RWPE2 (cell line): ENCODE results near the gene DIAPH2.

ENCODE experiments used
- ATAC-seq: fragments of 200-7000 bp; cut with Tn5 transposase; 3 replicates; pipeline ENCODE4 v1.9.1; 2021; ENCODE audit warnings: low read depth
- DNase-seq: peaks from one replicate; pipeline ENCODE4 v3.0.0-alpha.2; 2020; ENCODE audit warnings: low spot score
- H3K27ac ChIP-seq: fragments of 450-650 bp; 2 replicates; pipeline ENCODE4 v1.5.1; 2017; ENCODE audit warnings: mild to moderate bottlenecking; ENCODE audit not compliant: poor library complexity, severe bottlenecking
- H3K27me3 ChIP-seq: fragments of 250-450 bp; sonication (Bioruptor Pico); 2 replicates; pipeline ENCODE4 v1.5.1; 2021; ENCODE audit warnings: mild to moderate bottlenecking, moderate library complexity; ENCODE audit not compliant: insufficient read depth, poor library complexity, severe bottlenecking
- H3K36me3 ChIP-seq: fragments of 250-450 bp; sonication (Bioruptor Pico); 2 replicates; pipeline ENCODE4 v1.5.1; 2020; ENCODE audit warnings: low read depth, mild to moderate bottlenecking, moderate library complexity
- H3K4me1 ChIP-seq: fragments of 250-450 bp; sonication (Bioruptor Pico); 2 replicates; pipeline ENCODE4 v1.5.1; 2021; ENCODE audit warnings: mild to moderate bottlenecking, moderate library complexity; ENCODE audit not compliant: insufficient read depth, poor library complexity, severe bottlenecking
- H3K4me3 ChIP-seq: fragments of 250-450 bp; sonication (Bioruptor Pico); 2 replicates; pipeline ENCODE4 v1.5.1; 2021; ENCODE audit warnings: mild to moderate bottlenecking, moderate library complexity; ENCODE audit not compliant: severe bottlenecking
- H3K9me3 ChIP-seq: fragments of 250-450 bp; sonication (Bioruptor Pico); 2 replicates; pipeline ENCODE4 v1.5.1; 2021; ENCODE audit warnings: mild to moderate bottlenecking, moderate library complexity; ENCODE audit not compliant: severe bottlenecking
- CTCF ChIP-seq: fragments of 450-650 bp; IDR thresholded peaks from one replicate; pipeline ENCODE4 v1.5.1; 2017; ENCODE audit warnings: mild to moderate bottlenecking, moderate library complexity; ENCODE audit not compliant: poor library complexity, severe bottlenecking

The DIAPH2 gene

DNA sequence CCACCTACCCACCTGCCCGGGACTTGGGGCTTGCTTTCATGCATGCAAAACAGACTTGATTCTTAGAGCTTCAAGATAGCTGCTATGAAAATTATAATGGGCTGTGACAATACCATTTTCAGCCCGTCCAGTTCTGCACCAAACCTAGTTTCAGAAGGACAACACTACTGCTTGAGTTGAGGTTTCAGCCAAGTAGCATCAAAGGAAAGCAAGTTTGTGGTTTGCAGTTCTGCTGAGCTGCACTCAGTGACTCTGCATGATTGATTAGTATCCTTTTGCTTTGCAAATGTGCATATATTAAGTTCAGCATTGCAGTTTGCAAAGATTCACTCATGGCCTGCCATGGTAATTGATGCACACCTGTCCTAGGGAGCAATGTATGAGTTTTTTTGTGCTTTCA is 641.8 kb downstream of the DIAPH2 start:
- ATAC-seq = no peak
- H3K4me3 ChIP-seq = no peak overlapping the region
- no peaks in the 10 kb centered on the region for H3K4me1 ChIP-seq
- TF ChIP-seq CTCF = no peak
- no peak overlapping the region for H3K27ac ChIP-seq
- DNase-seq = no peak
- H3K27me3 ChIP-seq = no peaks in the 10 kb centered on the region
- H3K36me3 ChIP-seq = no peaks in the 10 kb centered on the region
- H3K9me3 ChIP-seq = no peaks in the 10 kb centered on the region

DNA sequence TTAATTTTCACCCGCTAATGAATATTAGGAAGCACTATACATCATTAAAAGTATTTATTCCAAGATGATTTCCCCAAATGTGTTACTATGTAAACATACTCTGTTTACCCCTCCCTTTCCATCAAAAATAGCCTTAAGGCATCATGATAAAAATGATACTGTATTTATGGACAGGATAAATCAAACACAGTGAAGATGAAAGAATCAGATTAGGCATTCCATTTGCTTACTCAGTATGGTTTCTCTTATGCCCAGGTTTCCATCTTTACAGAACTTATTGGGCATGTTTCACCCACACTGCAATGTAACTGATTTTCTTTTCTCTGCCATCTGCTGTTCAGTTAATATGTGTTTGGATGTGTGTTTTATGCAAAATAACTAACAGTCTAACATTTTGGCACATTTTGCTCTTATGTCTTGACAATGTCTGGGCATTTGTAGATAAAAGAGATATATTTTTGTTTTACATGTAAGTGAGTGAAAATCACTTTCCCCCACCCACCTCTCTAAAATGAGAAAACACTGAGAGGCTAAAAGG is 644.3 kb downstream of the DIAPH2 start:
- ATAC-seq = no peak

DNA sequence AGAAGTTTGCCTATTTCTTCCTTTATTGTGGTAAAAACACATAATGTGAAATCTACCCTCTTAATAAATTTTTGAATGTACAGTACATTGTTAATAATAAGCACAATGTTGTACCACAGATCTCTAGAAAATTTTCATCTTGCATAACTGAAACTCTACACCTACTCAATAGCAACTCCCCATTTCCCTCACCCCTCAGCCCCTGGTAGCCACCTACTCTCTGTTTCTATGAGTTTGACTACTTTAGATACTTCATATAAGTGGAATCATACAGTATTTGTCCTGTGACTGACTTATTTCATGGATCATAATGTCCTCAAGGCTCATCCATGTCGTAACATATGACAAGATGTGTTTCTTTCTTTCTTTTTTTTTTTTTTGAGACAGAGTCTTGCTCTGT is 645.5 kb downstream of the DIAPH2 start:
- TF ChIP-seq CTCF = no peak
- ATAC-seq = no peak

More for the DNA sequence above, 644.3 kb downstream of the DIAPH2 start:
- Histone ChIP-seq H3K27me3 (no peaks in the 10 kb centered on the region), H3K4me1 (no peaks in the 10 kb centered on the region), H3K4me3 (no peak overlapping the region), H3K9me3 (no peaks in the 10 kb centered on the region), H3K36me3 (no peaks in the 10 kb centered on the region), H3K27ac (no peak overlapping the region)
- DNase-seq = no peak
- no peak for TF ChIP-seq CTCF

DNA sequence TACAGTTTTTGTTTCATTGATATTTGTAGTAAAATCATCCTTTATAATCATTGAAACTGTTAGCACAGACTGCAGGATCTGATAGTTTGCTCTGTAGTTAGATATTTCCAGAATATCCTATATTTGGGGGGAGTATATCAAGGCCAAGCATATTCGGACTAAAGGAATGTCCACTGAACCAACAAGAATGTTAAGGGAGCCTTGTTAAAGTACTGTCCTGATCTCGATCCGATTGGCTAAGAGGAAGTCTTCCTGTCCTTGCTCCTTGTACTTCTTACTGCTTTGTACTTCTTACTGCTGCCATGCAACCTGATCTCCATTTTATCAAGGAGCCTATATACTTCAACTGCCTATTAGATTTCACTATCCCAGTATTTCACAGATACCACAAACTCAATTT is 648.3 kb downstream of the DIAPH2 start:
- TF ChIP-seq CTCF = no peak
- ATAC-seq (no peak), DNase-seq (no peak)
- no peaks in the 10 kb centered on the region for H3K27me3 ChIP-seq
- no peak overlapping the region for H3K27ac ChIP-seq
- no peaks in the 10 kb centered on the region for H3K36me3 ChIP-seq
- H3K4me3 ChIP-seq = no peak overlapping the region
- H3K4me1 ChIP-seq = no peaks in the 10 kb centered on the region
- no peaks in the 10 kb centered on the region for H3K9me3 ChIP-seq

More for the DNA sequence above, 645.5 kb downstream of the DIAPH2 start:
- Histone ChIP-seq H3K4me1 (no peaks in the 10 kb centered on the region), H3K4me3 (no peak overlapping the region), H3K36me3 (no peaks in the 10 kb centered on the region), H3K27me3 (no peaks in the 10 kb centered on the region), H3K9me3 (no peaks in the 10 kb centered on the region), H3K27ac (no peak overlapping the region)
- DNase-seq = no peak

- no peak for DNase-seq
- Histone ChIP-seq H3K4me3 (no peak overlapping the region), H3K36me3 (no peaks in the 10 kb centered on the region), H3K27me3 (no peaks in the 10 kb centered on the region), H3K27ac (no peak overlapping the region), H3K9me3 (no peaks in the 10 kb centered on the region), H3K4me1 (no peaks in the 10 kb centered on the region)
- TF ChIP-seq CTCF = no peak
- ATAC-seq = no peak
Observed at GRCh38 chrX:97334850-97335249, 650.2 kb downstream of the DIAPH2 start.
